CD4-positive, alpha-beta T cell treated with Interferon gamma for 1 hour (primary cell): ENCODE data around the gene HDHD5.

ENCODE experiments used
- DNase-seq: peaks from one replicate; pipeline ENCODE4 v3.0.0-alpha.2; 2020

The HDHD5 gene

DNA sequence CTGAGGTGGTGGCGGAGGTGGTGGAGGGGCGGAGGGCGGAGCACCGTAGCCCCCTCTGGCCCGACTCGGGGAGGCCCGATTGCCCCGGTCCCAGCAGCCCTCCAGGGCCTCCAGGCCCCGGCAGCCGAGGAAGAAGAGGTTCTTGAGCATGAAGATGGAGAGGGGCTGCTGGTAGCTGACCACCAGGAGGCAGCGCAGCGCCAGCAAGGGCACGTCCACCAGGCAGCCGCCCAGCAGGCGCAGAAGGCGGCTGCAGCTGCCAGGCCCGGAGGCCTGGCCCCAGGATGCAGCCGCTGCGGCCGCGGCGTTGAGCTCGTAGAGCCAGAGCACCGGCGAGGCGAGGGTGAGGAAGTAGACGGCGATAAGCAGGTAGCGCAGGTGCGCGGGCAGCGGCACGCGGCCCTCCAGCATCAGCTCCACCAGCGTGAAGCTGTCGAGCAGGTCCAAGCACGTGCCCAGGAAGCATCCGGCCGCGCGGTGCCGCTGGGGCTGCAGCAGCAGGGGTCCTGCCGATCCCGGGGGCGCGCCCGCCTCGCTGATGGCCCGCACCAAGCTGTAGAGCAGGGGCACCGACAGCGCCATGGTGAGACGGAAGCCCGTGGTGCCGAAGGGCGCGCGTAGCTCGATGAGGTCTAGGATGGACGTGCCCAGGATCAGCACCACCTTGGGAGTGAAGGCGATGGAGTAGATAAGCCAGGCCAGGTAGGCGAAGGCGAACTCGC lies 39.4 kb downstream of the HDHD5 start:
- no peak for DNase-seq

DNA sequence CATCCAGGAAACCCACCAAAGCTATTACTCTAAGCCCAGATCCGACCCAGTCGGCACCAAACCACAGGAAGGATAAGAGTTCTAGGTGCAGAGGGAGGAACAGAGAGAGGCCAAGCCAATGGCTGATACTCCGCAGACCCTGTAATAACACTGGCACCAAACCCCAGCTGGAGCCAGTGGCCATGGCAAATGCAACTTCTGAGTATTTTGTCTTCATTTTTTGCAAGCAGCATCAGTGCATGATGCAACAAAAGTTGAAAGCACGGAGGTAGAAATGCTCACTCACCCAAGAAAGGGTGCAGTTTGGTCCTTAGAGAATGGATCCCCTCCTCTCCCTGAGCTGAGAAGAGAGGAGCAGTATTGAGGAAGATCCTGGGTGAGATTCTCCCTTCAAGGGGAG lies 40.7 kb downstream of the HDHD5 start:
- DNase-seq, result no peak

DNA sequence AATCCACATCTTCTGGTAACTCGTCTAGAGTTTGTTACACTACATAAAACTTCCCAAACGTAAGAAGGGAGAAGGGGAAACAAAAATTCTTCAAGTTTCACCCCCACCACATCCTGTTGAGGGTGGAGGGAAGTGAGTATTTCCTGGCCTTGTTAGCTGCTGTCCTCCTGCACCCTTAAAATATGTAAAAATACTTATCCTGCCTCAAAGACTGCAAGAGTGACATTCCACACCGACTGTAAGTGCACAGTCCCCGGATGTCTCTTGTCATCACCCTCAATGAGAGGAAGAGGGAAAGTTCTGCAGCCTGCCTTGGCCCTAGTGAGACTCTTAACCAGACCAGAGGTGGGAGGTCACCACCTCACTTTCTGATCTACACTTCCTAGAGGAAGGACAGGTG lies 41.2 kb downstream of the HDHD5 start:
- DNase-seq, result no peak

DNA sequence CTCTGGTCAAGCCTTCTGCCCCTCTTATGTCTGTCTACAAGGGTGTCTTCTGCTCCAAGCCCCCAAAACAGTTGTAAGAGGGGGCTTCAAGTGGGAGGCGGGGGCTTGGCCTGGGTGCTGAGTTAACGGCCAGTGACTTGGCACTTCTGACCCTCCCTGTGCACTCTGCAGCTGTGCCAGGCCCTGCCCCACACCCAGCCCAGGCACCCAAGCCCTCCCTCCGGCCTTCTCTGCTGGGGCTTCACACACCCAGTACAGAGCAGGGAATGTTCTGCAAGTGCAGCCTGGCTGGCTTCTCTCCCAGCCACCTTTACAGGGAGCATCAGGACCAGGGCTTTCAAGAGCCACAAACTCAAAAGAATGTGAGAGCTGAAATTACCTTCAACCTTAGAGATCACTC lies 41.7 kb downstream of the HDHD5 start:
- no peak for DNase-seq

DNA sequence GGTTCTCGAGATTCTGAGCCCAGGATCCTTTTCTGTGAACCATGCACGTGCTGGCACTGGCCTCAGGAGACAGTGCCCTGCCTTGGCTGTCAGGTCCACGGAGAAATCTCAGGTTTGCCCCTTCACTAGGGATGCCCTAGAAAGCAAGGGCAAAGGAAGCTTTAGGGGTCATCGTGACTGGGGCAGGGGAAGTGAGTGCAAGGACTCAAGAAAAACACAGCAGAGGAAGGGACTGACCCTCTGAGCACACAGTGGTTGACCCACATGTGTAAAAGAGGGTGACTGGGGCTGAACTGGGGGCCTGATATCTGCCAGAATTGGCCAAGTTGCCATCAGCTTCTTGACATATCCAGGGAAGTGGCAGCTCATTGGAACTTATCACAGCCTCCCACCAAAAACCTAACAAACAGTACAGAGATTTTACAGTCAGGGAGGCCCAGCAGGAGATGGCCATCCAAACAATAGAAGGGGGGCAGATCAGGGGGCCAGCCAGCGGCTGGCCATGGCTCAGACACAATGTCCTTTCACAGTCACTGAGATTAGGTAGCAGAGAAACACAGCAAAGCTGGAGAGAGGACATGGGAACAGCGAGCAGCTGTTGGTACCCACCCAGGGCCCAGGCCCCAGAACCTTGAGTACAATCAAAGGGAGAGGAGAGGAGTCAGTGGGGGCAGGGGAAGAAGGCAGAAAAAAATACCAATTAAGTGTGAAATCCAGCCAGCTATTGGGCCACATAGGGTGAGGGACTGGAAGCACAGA lies 42.3 kb downstream of the HDHD5 start:
- no peak for DNase-seq

DNA sequence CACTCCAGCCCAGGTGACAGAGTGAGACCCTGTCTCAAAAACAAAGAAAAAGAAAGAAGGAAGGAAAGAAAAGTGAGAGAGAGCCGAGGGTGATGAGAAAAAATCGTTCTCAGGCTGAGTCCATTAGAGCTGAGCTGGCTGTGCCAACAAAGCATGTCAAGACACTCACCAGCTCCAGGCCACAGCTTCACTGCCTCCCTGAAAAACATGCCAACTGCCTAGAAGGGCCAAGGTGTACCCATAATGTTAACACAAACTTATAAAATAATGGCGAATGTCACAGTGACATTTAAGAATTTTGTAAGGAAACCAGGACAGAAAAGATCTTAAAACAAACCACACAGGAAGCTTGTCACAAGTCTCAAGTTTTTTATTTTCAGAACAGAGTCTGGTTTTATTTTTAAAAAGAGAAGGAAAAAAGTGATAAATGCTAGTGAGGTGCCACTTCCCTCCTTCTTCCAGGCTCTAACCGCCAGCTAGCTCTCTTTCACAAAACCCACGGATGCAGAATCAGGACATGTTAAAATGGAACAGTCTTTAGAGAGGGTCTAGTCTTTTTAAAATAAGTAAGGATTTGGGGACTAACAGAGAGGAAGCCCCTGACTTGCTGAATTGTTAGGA lies 43.0 kb downstream of the HDHD5 start:
- no peak for DNase-seq

DNA sequence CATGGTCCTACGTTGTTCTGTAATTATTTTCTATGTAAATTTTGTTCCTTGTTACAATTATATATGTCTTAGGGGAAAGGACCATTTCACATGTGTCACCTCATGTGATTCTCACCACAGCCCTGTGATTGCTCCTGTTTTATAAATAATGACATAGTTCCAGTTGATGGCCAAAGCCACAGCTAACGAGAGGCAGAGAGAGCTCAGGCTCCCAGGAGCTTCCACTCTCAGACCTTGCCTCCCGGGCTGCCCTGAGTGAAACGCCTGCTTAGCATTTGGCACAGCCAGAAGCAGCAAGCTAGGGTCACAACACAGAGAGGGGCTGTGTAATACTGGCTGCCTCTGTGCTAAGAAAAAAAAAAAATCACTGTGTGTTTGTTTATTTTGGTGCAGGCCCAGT lies 43.8 kb downstream of the HDHD5 start:
- no peak for DNase-seq

DNA sequence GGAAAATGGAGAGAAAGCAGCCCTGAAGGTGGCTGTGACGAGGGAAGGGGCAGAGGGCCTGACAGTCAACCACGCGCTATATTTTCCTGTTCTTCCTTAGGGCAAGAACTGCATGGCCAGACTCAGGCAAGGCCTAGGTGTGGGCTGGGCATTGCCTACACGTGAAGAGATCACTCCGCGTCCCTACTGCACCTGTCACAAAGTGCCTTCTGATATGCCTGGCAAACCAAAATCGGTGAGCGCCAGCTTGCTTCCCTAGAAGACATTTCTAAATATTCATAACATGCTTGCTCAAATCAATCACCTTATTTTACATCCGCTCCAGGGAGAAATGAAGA lies 44.2 kb downstream of the HDHD5 start:
- DNase-seq, result no peak

DNA sequence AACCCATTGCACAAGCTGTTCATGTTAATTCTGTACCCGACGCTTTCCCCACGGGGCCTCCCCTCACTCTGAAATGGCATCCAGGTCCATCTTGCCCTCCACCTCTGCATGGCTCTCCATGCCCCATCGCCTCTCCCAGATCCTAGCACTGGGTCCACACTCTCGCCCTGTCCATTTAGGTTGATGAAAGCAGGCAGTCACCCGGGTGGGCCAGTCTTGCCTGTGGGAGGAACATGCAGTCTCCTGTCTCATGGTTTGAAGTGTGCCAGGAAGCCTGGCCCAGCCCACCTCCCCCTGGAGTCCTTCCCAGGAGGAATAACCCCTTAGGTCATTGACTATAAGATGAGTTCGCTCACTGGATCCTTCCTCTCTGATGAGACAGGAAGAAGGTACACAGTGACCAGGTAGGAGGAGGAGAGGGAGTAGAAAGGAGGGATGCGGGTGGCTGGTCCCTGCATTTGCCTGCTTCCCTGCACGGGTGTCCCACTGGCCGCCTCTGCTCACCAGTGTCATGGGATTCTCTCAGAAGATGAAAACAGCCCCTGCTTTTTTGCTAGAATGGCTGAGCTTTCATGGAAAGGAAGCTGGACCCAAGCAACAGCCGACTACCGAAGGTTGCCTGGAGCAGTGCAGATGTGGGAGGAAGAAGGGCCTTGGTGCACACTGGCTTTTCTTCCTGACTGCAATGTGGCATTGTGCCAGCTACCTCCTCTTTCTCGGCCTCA lies 44.7 kb downstream of the HDHD5 start:
- DNase-seq, result no peak

DNA sequence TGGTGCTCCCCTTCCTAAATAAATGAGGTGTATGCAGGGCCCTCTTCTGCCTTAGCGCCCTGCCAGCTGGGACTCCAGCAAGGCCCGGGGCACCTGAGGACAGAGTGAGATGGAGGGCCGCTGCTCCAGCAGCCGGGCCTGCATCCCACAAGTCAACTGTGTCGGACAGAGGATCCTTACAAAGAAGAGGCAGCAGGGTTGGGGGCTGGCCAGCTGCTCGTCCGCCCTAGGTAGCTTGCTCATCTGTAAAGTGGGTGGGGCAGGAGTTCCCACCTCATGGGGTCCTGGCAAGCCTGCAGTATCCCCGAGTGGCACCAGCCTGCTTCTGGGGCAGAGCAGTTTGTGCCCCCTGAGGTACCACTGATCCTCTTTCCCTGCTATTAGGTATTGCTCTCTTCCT lies 45.5 kb downstream of the HDHD5 start:
- DNase-seq, result no peak

DNA sequence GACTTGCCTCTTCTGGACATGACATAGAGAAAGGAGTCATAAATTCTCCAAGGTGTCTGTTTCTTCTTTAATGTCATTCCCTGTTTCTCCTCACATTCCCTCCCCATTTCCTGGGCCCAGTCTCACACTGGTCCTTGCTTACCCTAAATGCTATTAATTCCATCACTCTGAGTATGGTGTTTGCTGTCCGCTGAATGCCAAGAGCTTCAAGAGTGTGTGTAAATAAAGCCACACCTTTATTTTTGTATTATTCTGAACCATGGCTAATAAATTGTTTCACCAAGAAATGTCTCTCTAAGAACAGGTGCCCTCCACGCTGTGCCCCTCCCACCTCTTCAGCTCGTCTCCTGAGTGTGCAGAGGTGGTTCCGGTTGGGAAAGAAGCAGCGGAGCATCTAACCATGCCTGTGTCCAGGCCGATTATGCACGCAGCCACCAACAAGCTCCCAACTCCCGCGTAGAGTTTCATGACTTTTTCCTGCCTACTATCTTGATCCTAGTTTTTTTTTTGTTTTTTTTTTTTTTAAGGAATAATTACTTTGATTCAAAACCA lies 46.5 kb downstream of the HDHD5 start:
- DNase-seq, result no peak

DNA sequence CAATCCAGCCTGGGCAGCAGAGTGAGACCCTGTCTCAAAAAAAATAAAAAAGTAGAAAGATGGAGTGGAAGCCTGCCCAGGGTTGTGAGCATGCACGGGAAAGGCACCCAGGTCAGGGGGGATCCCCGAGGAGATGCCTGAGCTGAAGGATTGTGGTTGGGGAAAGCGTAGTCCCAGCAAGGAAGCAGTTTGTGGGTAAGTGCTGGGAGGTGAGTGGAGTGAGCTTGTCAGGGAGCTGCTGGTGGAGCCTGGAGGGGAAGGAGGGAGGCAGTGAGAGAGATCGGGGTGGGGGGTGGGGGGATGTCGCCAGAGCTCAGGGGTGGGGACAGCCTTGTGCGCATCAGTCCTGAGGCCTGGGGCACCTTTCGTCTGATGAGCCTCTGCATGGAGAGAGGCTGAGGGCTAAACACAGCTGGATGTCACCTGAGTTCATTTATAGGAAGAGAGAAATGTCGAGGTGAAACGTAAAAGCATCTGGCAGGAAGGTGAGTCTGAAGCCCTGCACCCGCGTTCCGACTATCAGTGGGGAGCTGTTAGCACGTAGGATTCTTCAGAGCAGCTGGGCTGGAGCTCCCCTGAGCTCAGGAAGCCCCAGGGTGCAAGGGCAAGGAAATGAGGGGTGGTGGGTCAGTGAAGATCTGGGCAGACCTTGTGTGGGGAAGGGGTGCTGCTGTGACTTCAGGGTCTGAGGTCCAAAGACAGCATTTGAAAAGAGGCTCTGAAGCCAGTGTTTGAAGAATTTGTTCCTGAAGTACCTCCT lies 48.1 kb downstream of the HDHD5 start:
- no peak for DNase-seq

DNA sequence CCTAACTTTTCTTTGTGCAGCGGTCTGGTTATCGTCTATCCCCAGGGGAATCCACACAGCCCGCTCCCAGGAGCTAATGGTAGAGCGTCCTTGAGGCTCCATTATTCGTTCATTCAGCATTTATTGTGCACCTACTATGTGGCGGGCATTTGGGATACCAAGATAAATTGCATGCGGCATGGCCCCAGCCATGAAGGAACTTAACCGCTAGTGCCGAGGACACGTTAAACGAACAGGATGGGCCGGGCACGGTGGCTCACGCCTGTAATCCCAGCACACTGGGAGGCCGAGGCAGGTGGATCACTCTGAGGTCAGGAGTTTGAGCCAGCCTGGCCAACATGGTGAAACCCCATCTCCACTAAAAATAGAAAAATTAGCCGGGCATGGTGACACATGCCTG lies 49.1 kb downstream of the HDHD5 start:
- DNase-seq, result no peak

DNA sequence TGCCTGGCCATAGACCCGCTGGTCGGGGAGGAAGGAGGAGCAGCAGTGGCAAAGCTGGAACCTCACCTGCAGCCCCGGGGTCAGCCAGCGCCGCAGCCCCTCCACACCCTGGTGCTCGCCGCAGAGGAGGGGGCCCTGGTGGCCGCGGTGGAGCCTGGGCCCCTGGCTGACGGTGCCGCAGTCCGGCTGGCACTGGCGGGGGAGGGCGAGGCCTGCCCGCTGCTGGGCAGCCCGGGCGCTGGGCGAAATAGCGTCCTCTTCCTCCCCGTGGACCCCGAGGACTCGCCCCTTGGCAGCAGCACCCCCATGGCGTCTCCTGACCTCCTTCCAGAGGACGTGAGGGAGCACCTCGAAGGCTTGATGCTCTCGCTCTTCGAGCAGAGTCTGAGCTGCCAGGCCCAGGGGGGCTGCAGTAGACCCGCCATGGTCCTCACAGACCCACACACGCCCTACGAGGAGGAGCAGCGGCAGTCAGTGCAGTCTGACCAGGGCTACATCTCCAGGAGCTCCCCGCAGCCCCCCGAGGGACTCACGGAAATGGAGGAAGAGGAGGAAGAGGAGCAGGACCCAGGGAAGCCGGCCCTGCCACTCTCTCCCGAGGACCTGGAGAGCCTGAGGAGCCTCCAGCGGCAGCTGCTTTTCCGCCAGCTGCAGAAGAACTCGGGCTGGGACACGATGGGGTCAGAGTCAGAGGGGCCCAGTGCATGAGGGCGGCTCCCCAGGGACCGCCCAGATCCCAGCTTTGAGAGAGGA lies 49.8 kb downstream of the HDHD5 start:
- no peak for DNase-seq

DNA sequence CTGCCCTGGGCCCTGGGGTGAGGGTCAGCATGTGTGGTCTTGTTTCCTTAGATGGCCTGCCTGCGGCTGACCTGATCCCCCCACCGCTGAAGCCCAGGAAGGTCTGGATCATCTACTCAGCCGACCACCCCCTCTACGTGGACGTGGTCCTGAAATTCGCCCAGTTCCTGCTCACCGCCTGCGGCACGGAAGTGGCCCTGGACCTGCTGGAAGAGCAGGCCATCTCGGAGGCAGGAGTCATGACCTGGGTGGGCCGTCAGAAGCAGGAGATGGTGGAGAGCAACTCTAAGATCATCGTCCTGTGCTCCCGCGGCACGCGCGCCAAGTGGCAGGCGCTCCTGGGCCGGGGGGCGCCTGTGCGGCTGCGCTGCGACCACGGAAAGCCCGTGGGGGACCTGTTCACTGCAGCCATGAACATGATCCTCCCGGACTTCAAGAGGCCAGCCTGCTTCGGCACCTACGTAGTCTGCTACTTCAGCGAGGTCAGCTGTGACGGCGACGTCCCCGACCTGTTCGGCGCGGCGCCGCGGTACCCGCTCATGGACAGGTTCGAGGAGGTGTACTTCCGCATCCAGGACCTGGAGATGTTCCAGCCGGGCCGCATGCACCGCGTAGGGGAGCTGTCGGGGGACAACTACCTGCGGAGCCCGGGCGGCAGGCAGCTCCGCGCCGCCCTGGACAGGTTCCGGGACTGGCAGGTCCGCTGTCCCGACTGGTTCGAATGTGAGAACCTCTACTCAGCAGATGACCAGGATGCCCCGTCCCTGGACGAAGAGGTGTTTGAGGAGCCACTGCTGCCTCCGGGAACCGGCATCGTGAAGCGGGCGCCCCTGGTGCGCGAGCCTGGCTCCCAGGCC lies 50.6 kb downstream of the HDHD5 start:
- no peak for DNase-seq

DNA sequence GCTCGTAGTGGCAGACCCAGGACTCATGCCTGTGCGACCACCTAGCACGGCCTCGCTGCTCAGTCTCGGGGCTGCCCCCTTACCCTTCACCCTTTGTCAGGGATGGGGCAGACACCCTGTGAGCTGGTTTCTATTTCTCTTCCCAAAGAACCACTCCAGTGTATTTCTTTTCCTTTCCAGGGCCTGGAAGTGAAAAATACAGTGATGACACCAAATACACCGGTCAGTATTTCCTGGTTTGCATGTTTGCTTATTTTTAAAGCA lies 51.6 kb downstream of the HDHD5 start:
- DNase-seq, result no peak

DNA sequence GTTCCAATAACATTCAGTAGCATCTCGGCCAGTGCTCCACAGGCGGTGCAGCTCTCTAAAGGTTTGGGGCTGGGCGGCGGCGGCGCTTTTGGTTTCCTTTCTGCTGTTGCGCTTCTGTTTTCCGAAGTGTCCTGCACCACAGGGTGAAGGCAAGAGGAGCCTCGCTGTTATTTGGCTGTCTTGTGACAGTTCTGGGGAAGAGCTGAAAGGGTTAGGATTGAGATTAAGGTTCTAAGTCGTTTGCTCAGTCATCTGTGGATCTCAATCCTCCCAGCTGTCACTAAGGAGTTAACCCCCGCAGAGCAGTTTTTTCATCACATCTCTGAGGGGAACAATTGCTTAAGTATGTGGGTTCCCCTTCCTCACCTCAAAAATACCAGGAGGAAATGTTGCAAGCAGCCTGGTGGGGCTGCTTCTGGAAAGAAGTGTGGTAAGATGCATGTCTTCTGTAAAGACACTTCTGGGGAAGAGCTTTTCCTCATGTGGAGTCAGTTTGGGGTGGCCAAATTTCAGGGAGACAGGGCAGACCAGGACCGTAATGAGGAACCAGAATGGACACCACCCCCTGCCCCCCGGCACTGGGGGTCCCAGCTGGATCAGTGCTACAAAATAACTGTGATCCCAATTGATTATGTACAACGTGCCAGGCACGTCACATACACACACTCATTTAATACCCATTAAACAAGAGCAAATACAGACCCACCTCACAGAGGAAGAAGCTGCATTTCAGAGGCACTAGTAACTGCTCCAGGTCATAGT lies 52.1 kb downstream of the HDHD5 start:
- DNase-seq, result peak; percentile 42

DNA sequence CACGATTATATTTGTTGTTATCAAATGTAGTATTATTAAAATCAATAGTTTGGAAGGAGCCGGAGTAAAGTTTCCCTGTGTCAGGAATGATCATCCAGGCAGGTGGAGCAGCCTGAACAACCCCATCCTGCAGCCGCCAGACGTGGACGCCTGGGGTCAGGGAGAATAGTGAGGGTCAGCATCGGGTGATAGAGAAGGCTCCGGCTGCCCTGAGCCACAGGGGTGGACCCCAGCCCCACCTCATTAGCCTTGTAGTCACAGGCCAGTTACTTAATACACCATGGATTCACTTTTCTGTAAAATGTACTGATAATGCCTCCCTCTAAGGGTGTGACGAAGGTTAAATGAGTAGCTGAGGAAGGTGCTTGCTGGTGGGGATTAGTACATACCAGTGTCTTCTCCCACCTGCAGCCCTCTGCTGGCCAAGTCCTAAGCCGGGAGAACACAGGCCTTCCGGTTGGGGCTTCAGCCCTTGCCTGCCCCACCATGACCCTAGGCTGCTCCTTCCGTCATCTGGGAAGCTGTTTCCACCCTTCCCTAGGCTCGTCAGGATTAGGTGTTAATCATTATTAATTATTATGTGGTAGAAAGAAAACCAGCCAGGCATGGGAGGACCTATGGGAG lies 52.8 kb downstream of the HDHD5 start:
- no peak for DNase-seq

DNA sequence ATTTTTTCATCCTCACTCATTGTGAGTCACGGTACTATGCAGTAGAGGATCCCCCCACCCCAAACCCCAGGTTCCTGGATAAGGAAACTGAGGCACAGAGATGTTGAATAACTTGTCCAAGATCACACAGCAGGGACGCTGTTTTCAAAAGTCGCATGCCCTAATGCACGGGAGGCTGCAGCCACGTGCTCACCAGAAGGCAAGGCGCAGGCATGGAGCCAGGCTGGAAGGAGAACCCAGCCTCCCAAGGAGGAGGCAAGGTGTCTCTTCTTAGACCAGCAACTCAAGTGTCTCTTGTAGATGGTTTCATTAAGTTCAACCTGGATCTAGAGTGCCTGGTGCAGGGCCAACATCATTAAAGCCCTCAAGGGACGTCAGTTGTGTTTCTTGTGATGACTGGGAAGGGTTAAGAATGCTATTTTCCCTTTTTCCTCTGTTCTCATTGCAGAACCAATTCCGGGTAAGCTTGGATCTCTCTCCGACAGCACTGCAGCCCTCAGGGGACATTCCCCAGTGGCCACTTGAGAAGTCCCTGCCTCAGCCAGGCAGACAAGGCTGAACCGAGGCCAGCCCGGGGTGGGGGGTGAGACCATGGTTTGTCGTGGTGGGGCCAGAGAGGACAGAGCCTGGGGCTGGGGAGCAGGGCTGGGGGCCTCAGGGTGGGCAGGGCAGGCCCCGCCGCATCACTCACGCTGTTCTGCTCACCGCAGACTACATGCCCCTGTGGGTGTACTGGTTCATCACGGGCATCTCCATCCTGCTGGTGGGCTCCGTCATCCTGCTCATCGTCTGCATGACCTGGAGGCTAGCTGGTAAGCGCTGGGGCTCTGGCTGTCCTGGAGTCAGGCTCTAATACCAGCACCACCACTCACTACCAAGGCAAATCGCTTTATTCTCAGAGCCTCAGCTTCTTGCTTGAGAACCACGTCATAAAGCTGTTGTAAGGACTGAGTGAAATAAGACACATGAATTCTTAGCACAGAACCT lies 53.6 kb downstream of the HDHD5 start:
- no peak for DNase-seq
